GM23248 (cell line): ENCODE results near the gene SCO2. TPM values are rescaled to one million over a fixed set of nuclear protein-coding genes. Genes with fewer than 3 reads are reported as not detected.

Experiments used
- DNase-seq: peaks from one replicate; pipeline ENCODE4 v3.0.0-alpha.2; 2015
- H2AFZ ChIP-seq: fragments of 200-600 bp; sonication (generic); 2 replicates; pipeline ENCODE4 v1.6.1; 2016; ENCODE audit warnings: antibody characterized with exemption
- H3F3A ChIP-seq: fragments of 200-600 bp; sonication (generic); 2 replicates; pipeline ENCODE4 v1.6.1; 2016; ENCODE audit warnings: mild to moderate bottlenecking, antibody characterized with exemption, mixed run types; ENCODE audit not compliant: insufficient read depth
- H3K27ac ChIP-seq: fragments of 200-600 bp; sonication (generic); 2 replicates; pipeline ENCODE4 v1.5.1; 2016; ENCODE audit warnings: mild to moderate bottlenecking
- H3K27me3 ChIP-seq: fragments of 200-600 bp; sonication (generic); replicated peaks from 2 replicates; pipeline ENCODE4 v1.6.1; 2016; ENCODE audit warnings: mild to moderate bottlenecking; ENCODE audit not compliant: insufficient read depth
- H3K36me3 ChIP-seq: fragments of 200-600 bp; sonication (generic); 2 replicates; pipeline ENCODE4 v1.6.1; 2016; ENCODE audit warnings: low read depth, mild to moderate bottlenecking
- H3K4me1 ChIP-seq: fragments of 200-600 bp; sonication (generic); 2 replicates; pipeline ENCODE4 v1.6.1; 2016; ENCODE audit warnings: mild to moderate bottlenecking; ENCODE audit not compliant: insufficient read depth
- H3K4me2 ChIP-seq: fragments of 200-600 bp; sonication (generic); one replicate; pipeline ENCODE4 v1.6.1; 2016; ENCODE audit warnings: mild to moderate bottlenecking; ENCODE audit not compliant: unreplicated experiment
- H3K4me3 ChIP-seq: fragments of 200-600 bp; sonication (generic); 2 replicates; pipeline ENCODE4 v1.5.1; 2016; ENCODE audit warnings: mild to moderate bottlenecking
- H3K79me2 ChIP-seq: fragments of 200-600 bp; sonication (generic); 2 replicates; pipeline ENCODE4 v1.6.1; 2016; ENCODE audit warnings: mild to moderate bottlenecking; ENCODE audit not compliant: insufficient read depth
- H3K9ac ChIP-seq: fragments of 200-600 bp; sonication (generic); 2 replicates; pipeline ENCODE4 v1.6.1; 2016; ENCODE audit warnings: mild to moderate bottlenecking
- H3K9me2 ChIP-seq: fragments of 200-600 bp; sonication (generic); 2 replicates; pipeline ENCODE4 v1.6.1; 2016; ENCODE audit warnings: mixed run types, mild to moderate bottlenecking, moderate library complexity; ENCODE audit not compliant: insufficient read depth
- H3K9me3 ChIP-seq: fragments of 200-600 bp; sonication (generic); one replicate; pipeline ENCODE4 v1.6.1; 2017; ENCODE audit warnings: low read depth
- H4K20me1 ChIP-seq: fragments of 200-600 bp; sonication (generic); 2 replicates; pipeline ENCODE4 v1.6.0; 2016; ENCODE audit not compliant: insufficient read depth
- EZH2 ChIP-seq: fragments of 200-600 bp; sonication (generic); IDR thresholded peaks from 2 replicates; pipeline ENCODE4 v1.6.1; 2018; ENCODE audit warnings: antibody characterized with exemption, mild to moderate bottlenecking; ENCODE audit not compliant: insufficient read depth, poor library complexity, severe bottlenecking
- EZH2phosphoT487 ChIP-seq: fragments of 200-600 bp; sonication (generic); IDR thresholded peaks from 2 replicates; pipeline ENCODE4 v1.6.1; 2018; ENCODE audit warnings: antibody characterized with exemption, moderate library complexity, mild to moderate bottlenecking, low read depth; ENCODE audit not compliant: insufficient read depth
- WGBS, 2 experiments: methylation state at CpG; one replicate each; pipeline ENCODE4 v1.1.6; 2015 to 2017; ENCODE audit warnings: low lambda C conversion rate in 2 of 2, low coverage in 1 of 2; ENCODE audit errors: missing lambda C conversion rate in 2 of 2; 5-methylcytosine and 5-hydroxymethylcytosine counted together
- in situ Hi-C: fragments of 300-500 bp; cut with MboI; formaldehyde crosslinking; loops from 2 replicates; pipeline ENCODE4 v1.15.0; 2020
- polyA plus RNA-seq: library from polyadenylated mRNA; unstranded; fragments of >200 nt; fragmentation: Nextera tagmentation; extraction: Ambion mirVana; gene quantifications from 2 replicates; pipeline ENCODE4 v1.2.1, GENCODE V29; 2016
- total RNA-seq: library from RNA; depleted of rRNA; stranded (reverse); fragments of >200 nt; shearing (Covaris generic); gene quantifications from 2 replicates; pipeline ENCODE4 v1.2.3, GENCODE V29; 2014

SCO2 gene
- total and polyA plus RNA-seq, 2 experiments from 2014 or later: 8.4 to 11.0 TPM

DNA sequence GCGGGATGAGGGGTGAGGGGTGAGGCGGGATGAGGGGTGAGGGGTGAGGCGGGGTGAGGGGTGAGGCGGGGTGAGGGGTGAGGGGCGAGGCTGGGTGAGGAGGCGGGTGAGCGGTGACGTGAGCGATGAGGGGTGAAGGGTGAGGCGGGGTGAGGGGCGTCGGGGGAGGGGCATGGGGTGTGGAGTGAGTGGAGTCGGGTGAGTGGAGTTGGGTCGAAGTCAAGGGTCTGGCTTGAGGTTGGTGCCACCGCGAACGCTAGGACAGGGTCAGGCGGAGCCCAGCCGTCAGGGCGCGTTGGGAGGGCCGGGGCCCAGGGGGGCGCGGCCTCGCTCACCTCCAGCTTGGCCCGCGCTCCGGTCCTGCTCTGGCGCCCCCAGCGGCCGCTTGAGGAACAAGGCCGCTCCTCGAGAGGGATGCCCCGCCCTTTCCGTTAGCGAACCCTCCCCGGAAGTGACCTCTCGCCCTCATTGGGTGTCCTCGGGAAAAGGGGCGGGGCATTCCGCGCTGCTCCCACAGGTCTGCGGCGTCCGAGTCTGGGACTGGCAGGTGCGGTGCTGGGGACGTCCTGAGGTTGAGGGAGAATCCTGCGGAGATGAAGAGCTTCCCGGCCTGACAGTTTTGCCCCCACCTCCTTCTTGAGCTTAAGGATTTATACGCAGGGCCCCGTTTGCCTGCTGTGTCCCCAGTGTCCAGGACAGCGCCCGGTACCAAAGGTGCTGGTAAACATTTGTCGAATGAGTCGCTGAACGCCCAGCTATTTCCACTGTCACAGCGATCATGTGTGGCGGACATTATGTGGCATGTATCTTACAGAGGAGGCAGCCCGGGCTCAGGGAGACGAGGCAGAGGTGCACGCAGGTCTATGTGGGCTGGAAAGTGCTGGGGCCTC lies 37.4 kb upstream of the SCO2 start, which contains the start of gene SYCE3:
Gene SYCE3, minus strand, starts transcription at position 397 of the 890 bp plus-strand sequence. CDS start 6,514 bp downstream, outside the sequence.
- no peaks in the 10 kb centered on the region for H3K9me2 ChIP-seq
- in situ Hi-C loops: no loop called here
- H3K9me3 ChIP-seq: no peaks in the 10 kb centered on the region
- H3K4me2 ChIP-seq: peak within 1 kb of the TSS; percentile 90
- no peaks in the 10 kb centered on the region for H3F3A ChIP-seq
- H3K27ac ChIP-seq: no peak within 1 kb of the TSS
- peak within 1 kb of the TSS; percentile 95 for H2AFZ ChIP-seq
- TF ChIP-seq EZH2 (no peak), EZH2phosphoT487 (no peak)
- H3K36me3 ChIP-seq: no peaks in the 10 kb centered on the region
- DNase-seq: peak; percentile 98
- H4K20me1 ChIP-seq: no peaks in the 10 kb centered on the region
- H3K4me3 ChIP-seq: peak within 1 kb of the TSS; percentile 80
- no peaks in the 10 kb centered on the region for H3K27me3 ChIP-seq
- H3K4me1 ChIP-seq: no peaks in the 10 kb centered on the region
- 5 to 7% methylated on average over 20 to 46 of the region's 61 CpGs for WGBS, 2 experiments
- no peaks in the 10 kb centered on the region for H3K79me2 ChIP-seq
- peak within 1 kb of the TSS; percentile 54 for H3K9ac ChIP-seq

GRCh38 chr22:50561401-50562358 lies 36.3 kb upstream of the SCO2 start:
- no peak overlapping the region for H3K27ac ChIP-seq
- WGBS, 2 experiments: 67 to 79% methylated on average over 11 to 34 of the region's 34 CpGs
- H3K27me3 ChIP-seq: no peaks in the 10 kb centered on the region
- no peak overlapping the region for H3K4me3 ChIP-seq
- H3K4me1 ChIP-seq: no peaks in the 10 kb centered on the region
- H3K79me2 ChIP-seq: no peaks in the 10 kb centered on the region
- in situ Hi-C loops: no loop called here
- no peak overlapping the region for H2AFZ ChIP-seq
- H3K9ac ChIP-seq: no peak overlapping the region
- H3K4me2 ChIP-seq: no peak overlapping the region
- H3K9me2 ChIP-seq: no peaks in the 10 kb centered on the region
- no peaks in the 10 kb centered on the region for H3F3A ChIP-seq
- TF ChIP-seq EZH2phosphoT487 (no peak), EZH2 (no peak)
- no peaks in the 10 kb centered on the region for H4K20me1 ChIP-seq
- H3K9me3 ChIP-seq: no peaks in the 10 kb centered on the region
- no peak for DNase-seq
- no peaks in the 10 kb centered on the region for H3K36me3 ChIP-seq

GRCh38 chr22:50560034-50560433 lies 34.6 kb upstream of the SCO2 start:
- no peak overlapping the region for H3K4me3 ChIP-seq
- H3F3A ChIP-seq: no peaks in the 10 kb centered on the region
- H3K27me3 ChIP-seq: no peaks in the 10 kb centered on the region
- H2AFZ ChIP-seq: no peak overlapping the region
- H3K27ac ChIP-seq: no peak overlapping the region
- 92 to 93% methylated on average over 3 of the region's 3 CpGs for WGBS, 2 experiments
- H3K79me2 ChIP-seq: no peaks in the 10 kb centered on the region
- TF ChIP-seq EZH2 (no peak), EZH2phosphoT487 (no peak)
- DNase-seq: no peak
- in situ Hi-C loops: no loop called here
- no peaks in the 10 kb centered on the region for H3K4me1 ChIP-seq
- H3K36me3 ChIP-seq: no peaks in the 10 kb centered on the region
- no peaks in the 10 kb centered on the region for H3K9me3 ChIP-seq
- H3K4me2 ChIP-seq: no peak overlapping the region
- no peaks in the 10 kb centered on the region for H3K9me2 ChIP-seq
- no peak overlapping the region for H3K9ac ChIP-seq
- H4K20me1 ChIP-seq: no peaks in the 10 kb centered on the region

DNA sequence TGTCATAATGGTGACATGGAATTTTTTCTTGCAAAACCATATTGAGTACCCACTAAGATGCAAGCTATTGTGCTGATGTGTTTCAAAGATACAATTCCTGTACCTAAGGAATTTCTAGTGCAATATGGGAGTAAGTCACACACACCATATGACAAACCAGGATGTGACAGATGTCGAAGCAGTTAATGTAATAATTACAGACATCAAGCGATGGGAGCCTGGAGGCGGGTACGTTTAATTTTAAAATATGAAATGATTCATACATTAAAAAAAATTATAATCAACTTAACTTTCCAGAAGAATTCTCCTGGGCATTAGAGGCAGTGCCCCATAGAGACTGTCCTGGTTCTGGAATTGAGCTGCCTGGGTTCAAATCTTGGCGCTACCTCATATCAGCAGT lies 31.3 kb upstream of the SCO2 start:
- Histone ChIP-seq H4K20me1 (no peaks in the 10 kb centered on the region), H3K79me2 (no peaks in the 10 kb centered on the region), H3K36me3 (no peaks in the 10 kb centered on the region), H3K9me2 (no peaks in the 10 kb centered on the region), H3K9ac (no peak overlapping the region), H3K27ac (no peak overlapping the region), H3K4me3 (no peak overlapping the region), H3K4me2 (no peak overlapping the region), H2AFZ (no peak overlapping the region), H3K4me1 (no peaks in the 10 kb centered on the region), H3K9me3 (no peaks in the 10 kb centered on the region), H3K27me3 (no peaks in the 10 kb centered on the region), H3F3A (no peaks in the 10 kb centered on the region)
- DNase-seq: no peak
- WGBS, 2 experiments: 15 to 20% methylated on average over 5 of the region's 5 CpGs
- TF ChIP-seq EZH2phosphoT487: no peak
- TF ChIP-seq EZH2: no peak
- in situ Hi-C loops: no loop called here
